ENCODE measurements around the gene SHOC2.
A peak's percentile ranks its signal among the peaks of the same experiment; 100 is the strongest.
"Not testable (repeated sequence)": the region's sequence is repeated elsewhere in the genome, so short reads cannot be mapped to it uniquely, and the experiment has no call there.

SHOC2 gene

DNA sequence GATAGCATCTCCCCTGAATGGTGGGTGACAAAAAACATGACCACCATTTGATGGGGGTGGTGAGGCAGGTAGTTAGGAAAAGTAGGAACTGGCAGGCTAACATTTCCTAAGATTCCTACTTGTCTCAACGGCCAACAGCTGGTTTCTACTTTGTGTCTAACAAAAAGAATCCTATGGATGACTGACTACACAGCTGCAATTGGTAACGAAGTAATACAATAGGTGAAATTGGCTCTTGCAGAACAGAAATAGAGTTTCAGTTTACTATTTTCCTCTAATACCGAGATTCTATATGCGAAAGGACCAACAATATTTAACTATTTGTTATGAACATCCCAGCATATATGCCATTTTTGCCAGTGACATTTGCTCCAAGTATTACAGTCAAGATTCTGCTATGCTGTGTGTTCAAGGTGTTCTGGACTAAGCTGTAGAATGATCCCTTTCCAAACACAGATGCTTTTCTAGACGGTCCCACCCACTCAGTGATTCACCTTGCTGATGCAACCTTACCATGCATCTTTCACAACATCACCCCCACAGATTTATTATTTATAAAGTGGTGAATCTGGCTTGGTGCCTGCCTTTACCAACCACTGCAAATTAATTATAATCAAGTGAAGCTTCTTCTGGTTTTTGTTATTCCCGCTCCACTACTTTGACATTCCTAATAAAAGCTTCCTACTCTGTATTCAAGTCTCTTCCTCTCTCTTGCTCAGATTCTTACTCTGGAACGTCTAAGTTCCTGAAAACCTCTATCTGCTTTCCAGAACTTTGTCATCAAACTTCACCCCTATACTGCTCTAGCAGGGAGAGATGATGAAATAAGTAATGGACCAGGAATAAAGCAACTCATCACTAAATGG lies 17.2 kb upstream of the SHOC2 start:
- TF ChIP-seq, protein P1, sequence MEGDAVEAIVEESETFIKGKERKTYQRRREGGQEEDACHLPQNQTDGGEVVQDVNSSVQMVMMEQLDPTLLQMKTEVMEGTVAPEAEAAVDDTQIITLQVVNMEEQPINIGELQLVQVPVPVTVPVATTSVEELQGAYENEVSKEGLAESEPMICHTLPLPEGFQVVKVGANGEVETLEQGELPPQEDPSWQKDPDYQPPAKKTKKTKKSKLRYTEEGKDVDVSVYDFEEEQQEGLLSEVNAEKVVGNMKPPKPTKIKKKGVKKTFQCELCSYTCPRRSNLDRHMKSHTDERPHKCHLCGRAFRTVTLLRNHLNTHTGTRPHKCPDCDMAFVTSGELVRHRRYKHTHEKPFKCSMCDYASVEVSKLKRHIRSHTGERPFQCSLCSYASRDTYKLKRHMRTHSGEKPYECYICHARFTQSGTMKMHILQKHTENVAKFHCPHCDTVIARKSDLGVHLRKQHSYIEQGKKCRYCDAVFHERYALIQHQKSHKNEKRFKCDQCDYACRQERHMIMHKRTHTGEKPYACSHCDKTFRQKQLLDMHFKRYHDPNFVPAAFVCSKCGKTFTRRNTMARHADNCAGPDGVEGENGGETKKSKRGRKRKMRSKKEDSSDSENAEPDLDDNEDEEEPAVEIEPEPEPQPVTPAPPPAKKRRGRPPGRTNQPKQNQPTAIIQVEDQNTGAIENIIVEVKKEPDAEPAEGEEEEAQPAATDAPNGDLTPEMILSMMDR (IDR thresholded peaks at IDR 0.05; ENCODE audit: low read length, missing control alignments) = no peak
- no peak overlapping the region for H3K4me3 ChIP-seq (replicated peaks; ENCODE audit: low read depth, low read length)
- peak; percentile 76 for DNase-seq (ENCODE audit: low read depth)

DNA sequence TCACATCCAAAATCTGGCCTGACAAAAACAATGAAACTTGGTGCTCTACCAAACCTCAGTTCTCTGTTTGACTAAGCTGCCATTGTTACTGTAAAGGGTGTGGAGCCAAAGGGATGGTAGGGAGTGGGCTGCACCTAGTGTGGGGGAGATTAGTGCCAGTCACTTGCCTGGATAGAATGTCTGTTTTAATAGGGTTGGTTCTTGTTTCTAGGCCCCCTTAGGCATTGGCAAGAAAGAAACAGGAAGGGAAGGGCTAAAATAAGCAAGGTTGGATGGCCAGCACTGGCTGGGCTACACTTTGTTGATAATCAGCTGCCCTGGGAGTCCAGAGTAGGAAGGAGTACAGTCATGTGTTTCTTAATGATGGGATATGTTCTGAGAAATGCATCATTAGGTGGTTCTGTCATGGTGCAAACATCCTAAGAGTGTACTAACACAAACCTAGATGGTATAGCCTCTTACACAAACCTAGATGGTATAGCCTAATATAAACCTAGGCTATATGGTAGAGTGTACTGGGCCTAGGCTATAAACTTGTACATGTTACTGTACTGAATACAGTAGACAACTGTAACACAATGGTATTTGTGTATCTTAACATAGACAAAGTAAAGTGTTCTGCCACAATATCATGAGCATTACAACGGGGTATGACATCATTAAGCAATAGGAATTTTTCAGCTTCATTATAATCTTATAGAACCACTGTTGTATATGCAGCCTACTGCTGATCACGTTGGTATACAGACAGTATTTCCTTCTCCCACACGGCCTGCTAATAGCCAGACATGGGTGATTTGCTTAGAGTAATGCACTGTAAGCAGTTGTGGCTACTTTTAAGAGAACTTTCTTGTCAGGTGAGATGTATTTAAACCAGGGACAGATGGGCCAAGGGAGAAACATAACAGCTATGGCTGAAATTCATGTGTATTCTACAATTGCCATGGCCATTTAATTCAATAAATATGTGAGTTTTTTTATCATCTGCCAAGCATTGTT lies 15.8 kb upstream of the SHOC2 start:
- peak; percentile 21 for DNase-seq (ENCODE audit: low read depth)
- no peak overlapping the region for H3K4me3 ChIP-seq (replicated peaks; ENCODE audit: low read depth, low read length)
- TF ChIP-seq, protein P1 (IDR thresholded peaks at IDR 0.05; ENCODE audit: low read length, missing control alignments) = no peak

DNA sequence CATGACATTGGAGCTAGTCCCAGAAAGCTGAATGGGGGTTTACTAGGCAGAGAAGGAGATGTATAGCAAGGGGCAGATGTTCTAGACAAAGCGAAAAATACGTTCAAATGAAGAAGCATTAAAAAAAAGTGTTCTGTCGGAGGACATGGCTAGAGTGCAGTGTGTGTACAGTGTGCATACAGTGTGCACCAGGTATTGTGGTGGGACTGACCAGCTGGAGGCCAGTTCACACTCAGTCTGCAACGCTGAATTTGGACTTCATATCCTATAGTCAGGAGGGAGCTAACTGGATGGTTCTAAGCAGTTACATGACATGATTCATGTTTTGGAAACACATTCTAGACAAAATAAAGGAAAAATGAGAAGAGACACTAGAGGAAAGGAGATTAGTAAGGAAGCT lies 9.3 kb upstream of the SHOC2 start:
- no peak for DNase-seq (ENCODE audit: low read depth)
- TF ChIP-seq, protein P1 (IDR thresholded peaks at IDR 0.05; ENCODE audit: low read length, missing control alignments) = no peak
- no peak overlapping the region for H3K4me3 ChIP-seq (replicated peaks; ENCODE audit: low read depth, low read length)

DNA sequence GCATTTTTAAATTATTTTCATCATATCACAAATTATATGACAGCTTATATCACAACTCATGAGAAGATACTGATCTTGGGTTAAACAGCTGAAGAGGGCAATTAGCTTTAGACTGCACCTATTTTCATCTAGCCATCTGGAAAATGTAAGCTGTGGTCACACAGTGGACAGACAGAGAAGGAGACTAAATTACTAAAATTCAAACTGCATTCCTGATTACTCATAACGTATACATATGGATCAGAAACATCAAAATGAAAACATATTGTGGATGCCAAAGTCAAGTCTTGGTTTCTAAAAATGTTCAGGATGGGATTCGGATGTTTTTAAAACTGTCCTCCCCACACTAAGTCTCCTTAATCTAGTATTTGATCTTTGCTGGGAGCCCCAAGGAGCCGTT lies 7.0 kb upstream of the SHOC2 start:
- peak; percentile 28 for DNase-seq (ENCODE audit: low read depth)
- TF ChIP-seq, protein P1 (IDR thresholded peaks at IDR 0.05; ENCODE audit: low read length, missing control alignments) = no peak

DNA sequence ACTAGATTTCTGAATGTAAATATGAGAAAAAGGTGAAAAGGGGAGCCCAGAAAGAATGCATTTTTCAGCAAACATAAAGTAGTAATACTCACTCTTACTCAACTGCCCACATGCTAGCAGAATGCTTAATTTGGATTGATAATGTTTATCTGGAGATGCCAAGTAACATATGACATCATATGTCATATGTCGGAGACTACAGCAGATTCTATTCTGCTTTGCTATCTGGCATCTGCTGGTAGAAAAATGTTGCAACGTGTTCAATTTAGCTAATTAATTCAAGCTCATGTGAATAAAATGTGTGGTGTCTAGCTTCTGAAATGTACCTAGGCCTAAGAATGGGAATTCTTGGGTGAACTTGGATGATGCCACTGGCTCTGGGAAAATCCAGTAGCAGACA lies 5.0 kb upstream of the SHOC2 start:
- no peak for DNase-seq (ENCODE audit: low read depth)
- no peak overlapping the region for H3K4me3 ChIP-seq (replicated peaks; ENCODE audit: low read depth, low read length)
- TF ChIP-seq, protein P1 (IDR thresholded peaks at IDR 0.05; ENCODE audit: low read length, missing control alignments) = no peak

More for the DNA sequence above, 7.0 kb upstream of the SHOC2 start:
- no peak overlapping the region for H3K4me3 ChIP-seq (replicated peaks; ENCODE audit: low read depth, low read length)

DNA sequence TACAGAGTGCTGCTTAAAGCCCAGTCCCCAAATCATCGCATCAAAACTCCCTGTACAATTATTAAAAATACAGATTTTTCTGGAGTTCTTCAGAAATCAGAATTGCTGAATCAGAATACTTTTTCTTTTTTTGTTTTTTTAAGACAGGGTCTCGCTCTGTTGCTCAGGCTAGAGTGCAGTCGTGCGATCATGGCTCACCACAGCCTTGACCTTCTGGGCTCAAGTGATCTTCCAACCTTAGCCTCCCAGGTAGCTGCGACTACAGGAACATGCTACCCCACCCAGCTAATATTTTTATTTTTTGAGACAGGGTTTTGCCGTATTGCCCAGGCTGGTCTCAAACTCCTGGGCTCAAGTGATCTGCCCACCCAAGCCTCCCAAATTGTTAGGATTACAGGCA lies 4.4 kb upstream of the SHOC2 start:
- TF ChIP-seq, protein P1 (IDR thresholded peaks at IDR 0.05; ENCODE audit: low read length, missing control alignments) = no peak
- DNase-seq (ENCODE audit: low read depth) = no peak
- no peak overlapping the region for H3K4me3 ChIP-seq (replicated peaks; ENCODE audit: low read depth, low read length)

DNA sequence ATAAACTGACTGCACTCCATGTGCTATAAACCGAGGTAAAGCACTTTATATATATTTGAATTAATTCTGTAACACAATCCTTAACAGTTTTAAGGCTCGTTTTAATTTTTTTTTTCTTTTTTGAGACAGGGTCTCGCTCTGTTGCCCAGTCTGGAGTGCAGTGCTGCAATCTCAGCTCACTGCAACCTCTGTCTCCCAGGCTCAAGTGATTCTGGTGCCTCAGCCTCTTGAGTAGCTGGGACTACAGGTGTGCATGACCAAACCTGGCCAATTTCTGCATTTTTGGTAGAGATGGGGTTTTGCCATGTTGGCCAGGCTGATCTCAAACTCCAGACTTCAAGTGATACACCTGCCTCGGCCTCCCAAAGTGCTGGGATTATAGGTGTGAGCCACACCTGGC lies 3.8 kb upstream of the SHOC2 start:
- H3K4me3 ChIP-seq (replicated peaks; ENCODE audit: low read depth, low read length); DNase-seq (ENCODE audit: low read depth): not testable (repeated sequence)
